ENCODE results near the gene TANGO6. TPM values are rescaled to one million over a fixed set of nuclear protein-coding genes. Genes with fewer than 3 reads are reported as not detected.

TANGO6 gene
- total and polyA plus RNA-seq, 3 experiments from 2014 or later = 19.5 to 30.3 (median 28.9) TPM

- no peak for DNase-seq
- H3K9me3 Mint-ChIP-seq = no peaks in the 10 kb centered on the region
- no peak overlapping the region for H3K27ac ChIP-seq (ENCODE audit: low read depth, low read length)
- H3K4me1 ChIP-seq (ENCODE audit: insufficient read depth, low read length) = no peaks in the 10 kb centered on the region
- H3K4me3 ChIP-seq (ENCODE audit: low read length) = no peak overlapping the region
- H3K36me3 ChIP-seq (ENCODE audit: insufficient read depth, low read length) = no peaks in the 10 kb centered on the region
- H3K27me3 Mint-ChIP-seq = peaks cover 0 to 1% of the 10 kb centered on the region in 2 donors
- CTCF ChIA-PET = no interaction called here
- no peak overlapping the region for H3K4me3 Mint-ChIP-seq
- no peaks in the 10 kb centered on the region for H3K9me3 ChIP-seq (ENCODE audit: low read length)
- peaks cover 0 to 21% (median 3%) of the 10 kb centered on the region in 3 donors for H3K36me3 Mint-ChIP-seq
- H3K27ac Mint-ChIP-seq = no peak overlapping the region
- H3K4me1 Mint-ChIP-seq = no peaks in the 10 kb centered on the region
- POLR2A ChIA-PET = no interaction called here
- no peaks in the 10 kb centered on the region for H3K27me3 ChIP-seq (ENCODE audit: insufficient read depth, low read length, poor library complexity, severe bottlenecking)
These were observed 226.2 kb downstream of the TANGO6 start for GRCh38 chr16:69069504-69069903.

- Histone ChIP-seq H3K27me3 (ENCODE audit: insufficient read depth, low read length, poor library complexity, severe bottlenecking) (no peaks in the 10 kb centered on the region), H3K4me3 (ENCODE audit: low read length) (no peak overlapping the region), H3K27ac (ENCODE audit: low read depth, low read length) (no peak overlapping the region), H3K4me1 (ENCODE audit: insufficient read depth, low read length) (no peaks in the 10 kb centered on the region), H3K9me3 (ENCODE audit: low read length) (no peaks in the 10 kb centered on the region), H3K36me3 (ENCODE audit: insufficient read depth, low read length) (no peaks in the 10 kb centered on the region)
- H3K36me3 Mint-ChIP-seq = peaks cover 0 to 11% (median 2%) of the 10 kb centered on the region in 3 donors
- POLR2A ChIA-PET = no interaction called here
- H3K9me3 Mint-ChIP-seq = no peaks in the 10 kb centered on the region
- no peak for DNase-seq
- H3K27me3 Mint-ChIP-seq = peaks cover 0 to 1% of the 10 kb centered on the region in 2 donors
- no peak overlapping the region for H3K27ac Mint-ChIP-seq
- CTCF ChIA-PET = no interaction called here
- H3K4me1 Mint-ChIP-seq = no peaks in the 10 kb centered on the region
- no peak overlapping the region for H3K4me3 Mint-ChIP-seq
These were observed 227.7 kb downstream of the TANGO6 start for GRCh38 chr16:69071036-69071435.

GRCh38 chr16:69072640-69072974 is 229.3 kb downstream of the TANGO6 start:
- Histone ChIP-seq H3K4me3 (ENCODE audit: low read length) (no peak overlapping the region), H3K4me1 (ENCODE audit: insufficient read depth, low read length) (no peaks in the 10 kb centered on the region), H3K36me3 (ENCODE audit: insufficient read depth, low read length) (no peaks in the 10 kb centered on the region), H3K27me3 (ENCODE audit: insufficient read depth, low read length, poor library complexity, severe bottlenecking) (no peaks in the 10 kb centered on the region), H3K9me3 (ENCODE audit: low read length) (no peaks in the 10 kb centered on the region), H3K27ac (ENCODE audit: low read depth, low read length) (no peak overlapping the region)
- DNase-seq = no peak
- Mint-ChIP-seq H3K9me3 (no peaks in the 10 kb centered on the region), H3K27ac (peak overlapping the region in 2 of 8 donors; percentile 29 to 79), H3K4me1 (no peaks in the 10 kb centered on the region), H3K36me3 (peaks cover 0 to 14% (median 2%) of the 10 kb centered on the region in 3 donors), H3K4me3 (no peak overlapping the region), H3K27me3 (peaks cover 0 to 1% of the 10 kb centered on the region in 2 donors)
- CTCF ChIA-PET = no interaction called here
- POLR2A ChIA-PET = no interaction called here

GRCh38 chr16:69073181-69073702 is 229.9 kb downstream of the TANGO6 start:
- H3K4me1 Mint-ChIP-seq = no peaks in the 10 kb centered on the region
- CTCF ChIA-PET = no interaction called here
- no peaks in the 10 kb centered on the region for H3K4me1 ChIP-seq (ENCODE audit: insufficient read depth, low read length)
- H3K4me3 ChIP-seq (ENCODE audit: low read length) = no peak overlapping the region
- no peaks in the 10 kb centered on the region for H3K36me3 ChIP-seq (ENCODE audit: insufficient read depth, low read length)
- H3K36me3 Mint-ChIP-seq = peaks cover 0 to 12% (median 3%) of the 10 kb centered on the region in 3 donors
- no peaks in the 10 kb centered on the region for H3K27me3 ChIP-seq (ENCODE audit: insufficient read depth, low read length, poor library complexity, severe bottlenecking)
- DNase-seq = no peak
- peaks cover 0 to 1% of the 10 kb centered on the region in 2 donors for H3K27me3 Mint-ChIP-seq
- no peaks in the 10 kb centered on the region for H3K9me3 ChIP-seq (ENCODE audit: low read length)
- no peak overlapping the region for H3K27ac ChIP-seq (ENCODE audit: low read depth, low read length)
- H3K9me3 Mint-ChIP-seq = no peaks in the 10 kb centered on the region
- H3K27ac Mint-ChIP-seq = peak overlapping the region in 2 of 8 donors; percentile 0 to 12
- POLR2A ChIA-PET = no interaction called here
- no peak overlapping the region for H3K4me3 Mint-ChIP-seq

GRCh38 chr16:69077251-69077650 is 233.9 kb downstream of the TANGO6 start:
- Histone ChIP-seq H3K27ac (ENCODE audit: low read depth, low read length) (no peak overlapping the region), H3K27me3 (ENCODE audit: insufficient read depth, low read length, poor library complexity, severe bottlenecking) (no peaks in the 10 kb centered on the region), H3K9me3 (ENCODE audit: low read length) (no peaks in the 10 kb centered on the region), H3K4me1 (ENCODE audit: insufficient read depth, low read length) (no peaks in the 10 kb centered on the region), H3K4me3 (ENCODE audit: low read length) (no peak overlapping the region), H3K36me3 (ENCODE audit: insufficient read depth, low read length) (no peaks in the 10 kb centered on the region)
- POLR2A ChIA-PET = no interaction called here
- no peaks in the 10 kb centered on the region for H3K27me3 Mint-ChIP-seq
- no peak for DNase-seq
- no peak overlapping the region for H3K27ac Mint-ChIP-seq
- H3K4me1 Mint-ChIP-seq = no peaks in the 10 kb centered on the region
- peaks cover 0 to 7% (median 4%) of the 10 kb centered on the region in 3 donors for H3K36me3 Mint-ChIP-seq
- CTCF ChIA-PET = no interaction called here
- no peaks in the 10 kb centered on the region for H3K9me3 Mint-ChIP-seq
- H3K4me3 Mint-ChIP-seq = no peak overlapping the region

GRCh38 chr16:69078073-69078472 is 234.7 kb downstream of the TANGO6 start:
- Mint-ChIP-seq H3K4me3 (no peak overlapping the region), H3K36me3 (peaks cover 0 to 11% (median 4%) of the 10 kb centered on the region in 3 donors), H3K4me1 (no peaks in the 10 kb centered on the region), H3K27me3 (no peaks in the 10 kb centered on the region), H3K27ac (no peak overlapping the region), H3K9me3 (no peaks in the 10 kb centered on the region)
- H3K27ac ChIP-seq (ENCODE audit: low read depth, low read length) = no peak overlapping the region
- H3K36me3 ChIP-seq (ENCODE audit: insufficient read depth, low read length) = no peaks in the 10 kb centered on the region
- H3K27me3 ChIP-seq (ENCODE audit: insufficient read depth, low read length, poor library complexity, severe bottlenecking) = no peaks in the 10 kb centered on the region
- H3K4me3 ChIP-seq (ENCODE audit: low read length) = no peak overlapping the region
- ChIA-PET CTCF (no interaction called here), POLR2A (no interaction called here)
- no peaks in the 10 kb centered on the region for H3K9me3 ChIP-seq (ENCODE audit: low read length)
- H3K4me1 ChIP-seq (ENCODE audit: insufficient read depth, low read length) = no peaks in the 10 kb centered on the region
- DNase-seq = no peak

DNA sequence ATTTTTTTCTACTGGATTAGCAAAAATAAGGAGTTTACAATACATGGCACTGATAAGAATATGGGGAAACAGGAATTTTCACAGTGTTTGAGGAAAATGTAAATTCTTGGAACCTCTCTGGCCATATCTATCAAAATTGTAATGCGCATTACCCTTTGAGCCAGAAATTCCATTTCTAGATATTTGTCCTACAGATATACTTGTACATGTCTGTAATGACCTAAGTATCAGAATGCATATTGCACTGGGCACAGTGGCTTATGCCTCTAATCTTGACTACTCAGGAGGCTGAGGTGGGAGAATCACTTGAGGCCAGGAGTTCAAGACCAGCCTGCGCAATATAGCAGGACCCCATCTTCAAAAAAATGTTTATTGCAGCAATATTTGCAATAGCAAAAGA is 236.4 kb downstream of the TANGO6 start:
- Mint-ChIP-seq H3K36me3 (peaks cover 0 to 25% (median 10%) of the 10 kb centered on the region in 3 donors), H3K4me3 (no peak overlapping the region), H3K27ac (no peak overlapping the region), H3K9me3 (no peaks in the 10 kb centered on the region), H3K27me3 (no peaks in the 10 kb centered on the region), H3K4me1 (no peaks in the 10 kb centered on the region)
- Histone ChIP-seq H3K4me1 (ENCODE audit: insufficient read depth, low read length) (no peaks in the 10 kb centered on the region), H3K27ac (ENCODE audit: low read depth, low read length) (no peak overlapping the region), H3K27me3 (ENCODE audit: insufficient read depth, low read length, poor library complexity, severe bottlenecking) (no peaks in the 10 kb centered on the region), H3K9me3 (ENCODE audit: low read length) (no peaks in the 10 kb centered on the region), H3K36me3 (ENCODE audit: insufficient read depth, low read length) (no peaks in the 10 kb centered on the region), H3K4me3 (ENCODE audit: low read length) (no peak overlapping the region)
- DNase-seq = no peak
- ChIA-PET CTCF (no interaction called here), POLR2A (no interaction called here)

GRCh38 chr16:69083306-69083941 is 240.1 kb downstream of the TANGO6 start:
- H3K27ac ChIP-seq (ENCODE audit: low read depth, low read length) = no peak overlapping the region
- DNase-seq = no peak
- Mint-ChIP-seq H3K4me3 (no peak overlapping the region), H3K9me3 (no peaks in the 10 kb centered on the region), H3K27me3 (no peaks in the 10 kb centered on the region), H3K4me1 (peaks cover 1 to 6% (median 4%) of the 10 kb centered on the region in 3 donors), H3K36me3 (peaks cover 6 to 36% (median 14%) of the 10 kb centered on the region in 3 donors), H3K27ac (no peak overlapping the region)
- H3K36me3 ChIP-seq (ENCODE audit: insufficient read depth, low read length) = no peaks in the 10 kb centered on the region
- no peaks in the 10 kb centered on the region for H3K27me3 ChIP-seq (ENCODE audit: insufficient read depth, low read length, poor library complexity, severe bottlenecking)
- H3K9me3 ChIP-seq (ENCODE audit: low read length) = no peaks in the 10 kb centered on the region
- H3K4me1 ChIP-seq (ENCODE audit: insufficient read depth, low read length) = no peaks in the 10 kb centered on the region
- CTCF ChIA-PET = no interaction called here
- POLR2A ChIA-PET = no interaction called here
- no peak overlapping the region for H3K4me3 ChIP-seq (ENCODE audit: low read length)
